HG02798 (cell line): ENCODE results near the gene SELPLG.
A peak's percentile ranks its signal among the peaks of the same experiment; 100 is the strongest.
"Not testable (repeated sequence)": the region's sequence is repeated elsewhere in the genome, so short reads cannot be mapped to it uniquely, and the experiment has no call there.

ENCODE experiments used
- ATAC-seq: cut with Tn5 transposase; IDR thresholded peaks from one replicate; pipeline ENCODE4 v1.9.1; 2021; ENCODE audit warnings: mild to moderate bottlenecking; ENCODE audit not compliant: unreplicated experiment, poor library complexity

SELPLG gene, protein sequence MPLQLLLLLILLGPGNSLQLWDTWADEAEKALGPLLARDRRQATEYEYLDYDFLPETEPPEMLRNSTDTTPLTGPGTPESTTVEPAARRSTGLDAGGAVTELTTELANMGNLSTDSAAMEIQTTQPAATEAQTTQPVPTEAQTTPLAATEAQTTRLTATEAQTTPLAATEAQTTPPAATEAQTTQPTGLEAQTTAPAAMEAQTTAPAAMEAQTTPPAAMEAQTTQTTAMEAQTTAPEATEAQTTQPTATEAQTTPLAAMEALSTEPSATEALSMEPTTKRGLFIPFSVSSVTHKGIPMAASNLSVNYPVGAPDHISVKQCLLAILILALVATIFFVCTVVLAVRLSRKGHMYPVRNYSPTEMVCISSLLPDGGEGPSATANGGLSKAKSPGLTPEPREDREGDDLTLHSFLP

DNA sequence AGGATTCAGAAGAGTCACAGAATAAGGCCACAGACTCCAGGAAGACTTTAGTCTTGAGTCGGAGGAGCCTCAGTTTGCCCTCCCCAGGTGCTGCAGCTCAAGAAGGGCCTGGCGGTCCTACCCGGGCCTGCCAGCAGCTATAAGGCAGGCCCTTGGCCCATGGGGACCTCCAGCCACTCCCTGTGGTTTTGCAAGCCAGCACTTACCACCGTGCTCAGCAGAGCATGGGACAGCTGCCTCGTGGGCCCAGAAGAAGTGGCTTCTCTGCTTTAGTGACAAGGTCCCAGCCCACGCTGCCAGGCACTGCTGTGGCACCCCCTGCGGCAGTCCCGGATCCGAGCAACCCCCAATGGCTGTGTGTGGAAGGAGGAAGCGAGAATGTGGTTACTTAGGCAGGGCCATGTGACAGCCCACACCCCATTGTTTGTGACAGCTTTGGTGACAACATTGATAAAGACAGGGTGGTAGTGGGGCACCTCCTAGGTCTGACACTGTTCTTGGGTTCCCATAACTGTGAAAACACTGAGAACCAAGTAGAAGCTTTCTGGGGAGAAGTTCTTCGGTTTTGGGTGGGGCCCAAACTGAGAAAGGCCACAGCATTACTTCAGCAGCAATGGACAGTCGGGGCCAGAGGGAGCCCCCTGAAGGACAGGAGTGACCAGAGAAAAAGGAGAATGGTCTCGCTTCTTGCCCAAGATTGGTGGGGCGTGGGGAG, at the start of gene SELPLG:
Gene SELPLG (minus strand): TSS at position 361 of the 715 bp plus-strand sequence. CDS start 9,587 bp downstream, outside the sequence.
- ATAC-seq, result peak; percentile 69

DNA sequence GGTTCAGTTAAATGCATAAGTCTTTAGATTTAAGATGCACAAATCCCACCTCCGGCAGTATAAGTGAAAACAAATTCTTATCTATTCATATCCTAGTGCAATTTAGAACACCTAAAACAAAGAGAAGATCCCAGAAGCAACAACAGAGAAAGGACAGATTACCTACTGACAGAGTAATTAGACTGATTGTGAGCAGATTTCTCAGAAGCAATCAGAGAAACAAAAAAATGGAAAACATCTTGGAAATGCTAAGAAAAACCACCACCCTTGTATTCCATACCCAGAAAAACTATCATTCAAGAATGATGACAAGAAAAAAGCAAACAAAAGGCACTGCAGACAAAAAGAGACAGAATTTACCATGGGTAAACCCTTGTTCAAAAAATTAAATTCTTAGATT, 47.6 kb upstream of the SELPLG start:
- no peak for ATAC-seq

DNA sequence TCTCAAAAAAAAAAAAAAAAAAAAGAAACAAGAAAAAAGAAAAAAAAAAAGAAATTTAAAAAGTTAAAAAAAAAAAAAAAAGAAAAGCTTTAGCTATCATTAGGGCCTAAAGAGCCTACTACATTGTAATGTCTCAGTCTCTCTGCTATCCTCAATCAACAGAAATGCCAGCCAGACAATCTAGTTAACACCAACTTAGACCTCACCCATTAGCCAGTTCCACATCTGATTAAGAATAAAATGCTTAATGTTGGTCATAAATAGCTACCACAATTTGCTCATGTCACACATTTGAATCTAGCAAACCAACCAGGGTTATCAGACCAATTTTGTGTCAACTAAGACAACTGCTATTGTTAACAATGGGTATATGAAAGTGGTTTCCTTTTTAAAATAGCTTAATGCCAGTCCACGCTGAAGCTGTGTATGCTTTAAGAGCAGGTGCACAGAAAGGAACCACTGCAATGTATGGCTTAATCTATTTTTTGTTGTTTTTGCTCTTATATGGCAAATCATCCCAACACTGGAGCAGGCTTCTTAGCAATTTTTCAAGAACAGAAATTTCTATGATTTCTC, 45.5 kb upstream of the SELPLG start:
- no peak for ATAC-seq

DNA sequence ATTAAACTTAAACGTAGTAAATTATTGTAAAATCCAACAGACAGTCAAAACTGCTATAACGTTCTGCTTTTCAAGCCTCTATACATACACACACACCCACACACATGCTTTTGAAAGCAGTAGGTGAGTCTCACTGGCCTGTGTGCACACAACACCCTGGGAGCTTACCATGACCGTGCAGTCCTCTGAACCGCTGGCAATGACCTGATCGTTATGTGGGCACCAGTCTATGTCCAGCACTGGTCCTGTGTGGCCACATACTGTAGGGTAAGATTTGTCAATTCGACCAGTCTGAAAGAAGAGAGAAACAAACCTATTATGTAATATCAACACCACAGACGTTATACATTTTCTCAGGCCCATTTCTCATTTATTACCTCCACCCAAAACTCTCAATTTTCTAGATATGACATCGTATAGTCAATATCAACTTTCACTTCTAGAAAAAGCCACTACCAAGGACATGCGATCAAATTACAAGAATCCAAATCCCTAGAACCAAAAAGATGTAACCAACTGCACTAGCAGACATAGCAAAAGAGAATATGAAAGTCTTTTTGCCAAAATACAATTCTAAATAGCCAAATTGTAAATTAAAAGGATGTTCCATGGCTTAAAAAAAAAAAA, 44.5 kb upstream of the SELPLG start:
- ATAC-seq, result no peak

DNA sequence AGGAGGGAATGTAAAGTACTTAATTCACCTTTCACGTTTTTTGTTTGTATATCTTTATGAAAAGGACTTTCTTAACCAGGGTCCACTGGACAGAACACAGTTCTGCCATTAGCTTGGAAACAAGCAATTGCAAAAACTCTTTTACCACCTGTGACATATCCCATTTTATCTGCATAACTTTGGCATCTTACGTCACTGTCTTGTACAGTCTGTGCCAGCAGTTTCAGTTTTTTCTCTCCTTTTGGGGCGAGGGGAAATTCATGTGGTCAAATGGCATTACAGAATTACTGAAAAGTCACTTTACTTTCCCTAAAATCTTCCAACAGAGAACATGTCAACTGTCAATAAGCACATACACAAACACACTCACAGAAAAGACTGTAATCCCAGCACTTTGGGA, 43.7 kb upstream of the SELPLG start:
- no peak for ATAC-seq

DNA sequence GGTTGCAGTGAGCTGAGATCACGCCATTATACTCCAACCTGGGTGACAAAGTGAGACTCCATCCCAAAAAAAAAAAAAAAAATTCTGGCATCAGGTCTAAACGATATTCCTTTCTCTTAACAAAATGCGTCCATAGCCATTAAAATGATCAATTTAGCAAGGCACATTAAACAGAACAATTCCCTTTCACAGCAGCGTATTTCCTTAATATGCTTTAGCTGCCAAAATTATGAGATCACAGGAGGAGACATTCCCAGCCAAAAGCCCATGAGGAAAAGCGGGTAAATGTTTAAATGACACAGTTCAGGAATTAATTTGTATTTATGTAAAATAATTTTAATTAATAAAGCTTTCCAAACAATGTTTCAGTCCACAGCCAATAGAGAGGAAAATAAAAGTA, 43.0 kb upstream of the SELPLG start:
- ATAC-seq, result no peak

DNA sequence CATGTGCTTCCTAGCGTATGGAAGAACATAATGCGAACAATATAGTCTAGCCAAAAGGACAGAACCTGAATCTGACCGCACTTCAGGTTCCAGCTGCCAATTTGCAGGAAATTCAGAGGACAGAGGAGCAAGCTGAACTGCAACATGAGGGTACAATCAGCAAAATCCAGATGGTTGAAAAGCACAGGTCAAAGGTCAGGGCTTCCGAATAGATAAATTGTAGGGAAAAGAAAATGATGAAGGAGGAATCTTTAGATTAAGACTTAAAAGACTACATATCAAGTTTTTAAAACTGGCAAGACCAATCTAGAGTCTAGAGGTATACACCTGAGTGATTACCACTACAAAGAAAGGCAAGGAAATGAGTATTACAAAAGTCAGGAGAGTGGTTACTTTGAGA, 42.1 kb upstream of the SELPLG start:
- no peak for ATAC-seq

DNA sequence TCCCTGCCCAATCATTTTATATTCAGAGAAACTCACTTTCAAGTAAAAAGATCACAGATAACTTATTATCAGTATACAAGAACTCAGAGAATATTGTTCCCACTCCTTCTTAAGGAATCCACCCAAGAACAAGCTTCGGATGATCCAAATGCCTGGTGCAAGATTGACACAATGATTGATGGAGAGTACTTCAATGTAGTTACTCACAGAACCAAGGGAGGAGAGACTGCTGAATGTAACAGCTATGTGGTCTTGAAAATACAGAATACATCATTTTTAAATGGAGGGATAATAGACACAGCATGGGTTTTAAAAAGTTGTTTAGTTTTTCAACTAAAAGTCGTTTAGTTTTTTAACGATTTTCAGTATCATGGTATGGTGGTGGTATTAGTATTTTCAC, 38.4 kb upstream of the SELPLG start:
- no peak for ATAC-seq

DNA sequence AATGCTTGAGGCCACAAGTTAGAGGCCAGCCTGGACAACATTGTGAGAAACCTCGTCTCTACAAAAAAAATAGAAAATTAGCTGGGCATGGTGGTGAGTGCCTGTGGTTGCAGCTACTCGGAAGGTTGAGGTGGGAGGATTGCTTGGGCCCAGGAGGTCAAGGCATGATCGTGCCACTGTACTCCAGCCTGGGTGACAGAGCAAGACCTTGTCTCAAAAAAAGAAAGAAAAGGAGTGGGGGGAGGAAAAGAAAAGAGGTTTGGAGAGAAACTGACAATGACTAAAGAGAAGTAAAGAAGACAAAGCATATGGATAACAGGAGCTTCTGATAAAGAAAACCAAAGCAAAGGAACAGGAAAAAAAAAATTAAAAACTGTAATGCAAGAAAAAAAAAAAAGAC, 37.4 kb upstream of the SELPLG start:
- no peak for ATAC-seq

DNA sequence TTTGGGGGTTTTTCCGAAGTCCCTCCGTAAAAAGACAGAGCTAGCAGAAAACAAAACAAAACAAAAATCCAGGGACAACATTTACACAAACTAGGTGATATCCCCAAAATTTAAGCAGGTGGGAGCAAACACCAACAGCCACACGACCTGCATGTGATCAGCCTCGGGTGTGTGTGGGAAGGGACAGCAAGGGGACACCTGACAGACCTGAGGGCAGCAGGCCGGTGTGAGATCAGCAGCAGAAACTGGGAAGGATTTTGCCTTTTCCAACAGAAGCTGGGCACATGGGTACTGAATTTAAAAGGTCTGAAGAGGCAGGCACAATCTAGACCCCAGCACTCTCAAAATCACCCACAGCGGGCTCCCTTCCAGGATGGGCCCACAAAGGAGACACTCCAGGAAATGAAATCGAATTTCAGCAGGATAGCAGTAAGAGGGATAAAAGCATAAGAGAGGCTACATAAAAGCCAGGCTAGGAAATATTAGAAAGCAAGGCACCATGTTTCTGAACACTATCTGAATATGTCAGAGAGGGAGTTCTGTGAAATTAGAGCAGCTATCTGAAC, 36.5 kb upstream of the SELPLG start:
- no peak for ATAC-seq

DNA sequence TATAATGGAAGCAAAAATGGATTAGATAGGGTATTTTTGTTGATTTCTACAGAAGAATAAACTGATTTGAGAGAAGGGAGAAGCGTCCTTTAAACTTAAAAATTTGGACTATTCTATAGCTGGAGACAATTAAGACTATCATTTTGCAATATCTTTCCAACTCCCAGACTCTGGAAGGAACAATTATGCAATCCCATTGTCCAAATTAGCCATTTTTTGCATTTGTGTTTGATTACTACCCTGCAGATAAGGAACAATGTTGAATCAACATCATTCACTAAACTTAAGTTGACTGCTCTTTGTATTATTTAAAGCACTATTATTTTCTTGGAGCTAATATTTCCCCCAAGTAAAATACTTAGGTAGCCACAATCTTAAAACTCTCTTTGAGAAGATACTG, 34.8 kb upstream of the SELPLG start:
- no peak for ATAC-seq

DNA sequence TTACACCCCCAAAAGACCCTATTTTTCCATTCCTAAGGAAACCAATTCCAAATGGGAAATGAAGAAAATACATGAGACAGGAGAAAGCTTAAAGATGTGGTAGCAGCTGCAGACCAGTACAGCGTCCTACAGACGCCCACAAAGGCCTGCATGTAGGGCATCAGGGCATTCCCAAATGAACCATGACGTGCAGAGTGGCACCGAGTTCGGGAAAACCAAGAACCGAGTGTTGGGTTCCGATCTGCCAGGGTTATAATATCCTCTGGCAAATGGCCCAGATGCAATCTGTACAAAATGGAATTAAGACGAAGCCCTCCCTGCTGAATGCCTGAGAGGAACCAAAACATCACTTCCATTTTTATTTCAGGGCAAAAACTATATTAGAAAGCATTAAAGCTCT, 34.4 kb upstream of the SELPLG start:
- no peak for ATAC-seq

DNA sequence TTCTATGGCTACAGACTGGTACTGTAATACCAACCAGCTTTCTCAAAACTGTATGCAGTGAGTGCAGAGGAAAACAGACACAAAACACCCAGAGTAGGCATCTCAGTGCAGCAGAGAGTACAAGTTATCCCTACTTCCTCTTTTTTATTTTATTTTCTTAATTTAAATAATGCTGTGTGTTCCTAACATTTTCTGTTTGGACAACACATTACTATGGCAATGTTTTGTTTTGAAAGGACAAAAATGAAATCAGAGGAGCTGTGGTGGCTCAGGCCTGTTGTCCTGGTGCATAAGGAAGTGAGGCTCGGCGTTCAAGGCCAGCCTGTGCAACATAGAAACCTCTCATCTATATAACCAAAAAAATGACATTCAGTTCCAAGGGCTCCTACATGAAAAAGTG, 33.7 kb upstream of the SELPLG start:
- ATAC-seq, result no peak

DNA sequence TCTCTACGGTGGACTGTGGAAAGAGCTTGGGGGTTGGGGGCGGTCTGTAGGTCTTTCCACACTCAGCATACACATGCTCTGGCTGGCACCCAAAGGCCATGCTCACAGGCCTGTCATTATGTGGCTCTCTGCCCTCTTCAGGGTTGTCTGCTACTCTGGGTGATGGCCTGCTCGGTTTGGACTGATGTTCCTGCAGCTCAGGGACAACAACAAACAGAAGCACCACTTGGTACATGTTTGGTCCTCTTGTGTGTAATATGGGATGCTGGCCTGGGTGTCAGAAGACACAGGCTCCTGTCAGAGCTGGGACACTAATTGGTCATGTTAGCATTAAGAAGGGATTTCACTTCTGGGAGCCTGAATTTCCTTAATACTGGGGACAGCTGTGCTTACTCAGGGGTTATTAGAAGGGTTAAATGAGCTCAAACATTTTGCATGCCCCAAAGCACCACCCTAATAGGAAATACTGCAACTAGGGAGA, 32.7 kb upstream of the SELPLG start:
- no peak for ATAC-seq

DNA sequence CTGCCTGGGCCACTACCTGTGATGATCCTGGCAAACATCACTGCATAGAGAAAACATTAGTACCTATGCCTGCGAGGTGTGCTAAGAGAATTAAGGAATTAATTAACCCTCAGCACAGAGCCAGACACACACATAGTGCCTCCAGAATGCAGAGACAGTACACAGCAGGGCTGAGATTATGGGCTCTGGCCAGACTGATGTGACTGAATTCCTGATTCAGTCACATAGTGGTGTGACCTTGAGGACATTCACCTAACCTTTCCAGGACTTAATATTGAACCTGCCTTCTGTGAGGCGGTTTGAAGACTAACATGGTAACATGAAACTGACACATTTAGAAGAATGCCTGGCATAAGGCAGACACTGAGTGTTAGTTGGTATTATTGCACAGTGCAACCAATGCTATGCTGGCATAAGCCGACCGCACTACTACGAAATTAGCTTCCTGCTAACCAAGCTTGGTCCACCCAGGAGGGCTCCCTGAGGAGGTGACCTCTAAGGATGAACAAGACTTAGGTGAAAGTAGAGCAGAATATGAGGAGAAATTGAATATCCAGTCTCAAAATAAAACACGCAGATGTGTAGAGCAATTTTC, 32.0 kb upstream of the SELPLG start:
- ATAC-seq, result no peak

DNA sequence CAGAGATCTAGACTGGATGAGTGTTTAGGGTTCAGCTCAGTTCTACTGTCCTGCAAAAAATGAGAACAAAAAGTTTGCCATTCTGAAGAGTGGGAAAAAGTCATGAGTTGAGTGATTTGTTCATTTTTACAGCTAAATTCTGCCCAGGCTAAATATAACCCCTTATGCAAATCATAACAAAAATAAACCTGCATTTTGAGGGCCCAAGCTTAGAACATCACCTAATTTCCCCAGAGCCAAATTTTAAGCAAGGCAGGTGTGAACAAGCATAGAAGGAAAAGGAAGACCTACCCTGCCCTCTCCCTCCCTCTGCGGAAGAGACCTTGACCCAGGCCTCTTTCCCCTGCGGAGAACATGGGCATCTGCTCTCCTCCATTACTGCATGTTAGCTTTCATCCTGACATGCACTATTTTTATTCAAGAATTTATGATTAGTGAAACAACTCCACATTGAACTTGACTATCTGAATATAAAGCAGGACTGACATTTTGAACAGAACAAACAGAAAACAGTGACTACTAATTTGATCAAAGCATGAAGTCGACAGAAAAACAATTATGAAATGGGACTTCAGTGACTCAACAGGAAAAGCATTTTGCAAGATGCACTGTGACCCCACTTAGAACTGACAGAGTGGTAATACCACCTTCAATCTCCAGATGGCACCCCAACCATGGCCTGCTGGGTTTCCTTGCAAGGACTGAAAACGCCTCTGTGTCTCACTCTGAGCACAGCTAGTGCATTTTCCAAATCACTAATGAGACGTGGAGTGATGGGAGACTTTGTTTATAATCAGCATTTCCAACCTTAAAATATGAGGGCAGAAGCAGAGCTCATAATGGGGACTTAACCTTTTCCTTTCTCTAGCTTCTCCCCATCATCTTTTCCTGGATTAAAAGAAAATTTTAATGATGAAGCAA, 30.9 kb upstream of the SELPLG start:
- peak; percentile 81 for ATAC-seq

DNA sequence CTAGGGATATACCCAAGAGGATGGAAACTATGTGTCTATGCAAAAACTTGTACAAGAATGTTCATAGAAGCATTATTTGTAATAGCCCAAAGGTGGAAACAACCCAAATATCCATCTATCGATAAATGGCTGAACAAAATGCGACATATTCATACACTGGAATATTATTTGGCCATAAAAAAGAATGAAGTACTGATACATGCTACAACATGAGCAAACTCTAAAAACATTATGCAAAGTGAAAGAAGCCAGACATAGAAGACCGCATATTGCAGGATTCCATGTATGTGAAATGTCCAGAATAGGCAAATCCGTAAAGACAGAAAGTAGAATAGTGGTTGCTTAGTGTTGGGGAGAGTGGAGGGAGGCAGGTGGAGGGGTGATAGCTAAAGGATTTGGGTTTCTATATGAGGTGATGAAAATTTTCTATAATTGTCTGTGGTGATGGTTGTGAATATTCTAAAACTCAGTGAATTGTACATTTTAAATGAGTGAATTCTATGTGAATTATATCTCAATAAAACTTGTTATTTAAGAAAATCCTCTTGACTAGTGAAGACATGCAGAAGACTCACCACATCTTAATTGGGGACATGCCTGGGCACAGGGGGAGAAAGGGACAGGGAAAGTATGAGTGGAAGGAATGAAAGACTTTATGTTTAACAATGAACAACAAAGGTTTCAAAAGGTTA, 29.8 kb upstream of the SELPLG start:
- ATAC-seq, result no peak

DNA sequence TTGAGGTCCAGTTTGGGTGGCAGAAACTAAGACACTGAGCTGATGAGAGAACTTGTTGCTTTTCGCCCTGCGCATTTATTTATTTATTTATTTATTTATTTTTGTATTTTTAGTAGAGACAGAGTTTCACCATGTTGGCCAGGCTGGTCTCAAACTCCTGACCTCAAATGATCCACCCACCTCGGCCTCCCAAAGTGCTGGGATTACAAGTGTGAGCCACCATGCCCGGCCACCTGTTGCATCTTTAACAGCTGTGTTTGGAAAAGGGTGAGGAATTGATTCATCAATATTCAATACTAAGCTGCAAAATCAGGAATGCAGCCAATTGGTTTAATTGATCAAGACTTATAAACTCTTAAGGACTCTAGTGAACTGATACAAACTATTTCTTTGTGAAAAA, 24.4 kb upstream of the SELPLG start:
- not testable (repeated sequence) for ATAC-seq
